ENCODE results near the gene TAF6.

- TF ChIP-seq POLR2A (IDR thresholded peaks at IDR 0.05) (no peak), CTCF (IDR thresholded peaks at IDR 0.05) (no peak), EP300 (IDR thresholded peaks at IDR 0.05) (no peak)
These were observed 59.9 kb downstream of the TAF6 start for GRCh38 chr7:100059251-100059739.
